HG03575 (cell line): ENCODE measurements around the gene LLPH.
"Not testable (repeated sequence)": the region's sequence is repeated elsewhere in the genome, so short reads cannot be mapped to it uniquely, and the experiment has no call there.

Experiments
- ATAC-seq: cut with Tn5 transposase; IDR thresholded peaks from one replicate; pipeline ENCODE4 v1.9.1; 2021; ENCODE audit not compliant: unreplicated experiment, insufficient number of reproducible peaks, low FRiP score; ENCODE audit errors: extremely low read depth

LLPH gene

DNA sequence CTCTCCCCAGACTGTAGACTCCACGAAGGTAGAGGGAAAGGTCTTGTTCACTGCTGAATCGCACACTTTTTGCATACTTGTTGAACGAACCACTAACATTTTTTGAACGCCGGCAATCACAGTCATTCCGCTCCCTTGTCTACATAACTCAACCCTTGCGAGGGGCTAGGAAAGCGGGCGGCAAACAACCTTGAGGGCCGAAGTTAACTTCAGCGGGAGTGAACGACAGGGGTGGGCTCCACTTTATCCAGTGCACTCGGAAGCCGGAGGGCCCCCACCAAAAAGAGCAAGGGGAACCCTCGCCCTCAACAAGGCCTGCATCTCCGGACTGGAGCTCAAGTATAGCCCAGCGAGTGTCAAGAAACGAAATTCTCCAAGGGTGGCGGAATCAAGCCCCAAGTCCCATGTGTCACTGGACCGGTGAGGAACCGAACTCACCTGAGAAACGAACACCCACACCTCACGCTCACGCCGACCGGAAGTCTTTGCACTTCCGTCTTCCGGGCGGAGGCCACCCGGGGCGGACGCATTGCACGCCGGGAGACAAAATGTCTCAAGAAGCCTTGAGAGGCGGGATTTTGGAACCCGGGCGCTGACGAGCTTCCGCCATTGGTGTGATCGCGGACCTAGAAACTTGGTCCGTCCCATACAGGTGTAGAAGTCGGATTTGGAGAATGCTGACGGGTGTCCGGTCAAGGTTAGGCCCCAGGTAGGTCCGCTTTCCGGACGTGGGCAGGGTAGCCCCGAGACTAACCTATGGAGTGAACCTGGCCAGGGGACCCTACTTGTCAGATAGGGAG, at the start of gene LLPH:
Gene LLPH (minus strand): TSS at position 484 of the 800 bp plus-strand sequence. CDS start 1,644 bp downstream, outside the sequence.
- peak; percentile 69 for ATAC-seq

DNA sequence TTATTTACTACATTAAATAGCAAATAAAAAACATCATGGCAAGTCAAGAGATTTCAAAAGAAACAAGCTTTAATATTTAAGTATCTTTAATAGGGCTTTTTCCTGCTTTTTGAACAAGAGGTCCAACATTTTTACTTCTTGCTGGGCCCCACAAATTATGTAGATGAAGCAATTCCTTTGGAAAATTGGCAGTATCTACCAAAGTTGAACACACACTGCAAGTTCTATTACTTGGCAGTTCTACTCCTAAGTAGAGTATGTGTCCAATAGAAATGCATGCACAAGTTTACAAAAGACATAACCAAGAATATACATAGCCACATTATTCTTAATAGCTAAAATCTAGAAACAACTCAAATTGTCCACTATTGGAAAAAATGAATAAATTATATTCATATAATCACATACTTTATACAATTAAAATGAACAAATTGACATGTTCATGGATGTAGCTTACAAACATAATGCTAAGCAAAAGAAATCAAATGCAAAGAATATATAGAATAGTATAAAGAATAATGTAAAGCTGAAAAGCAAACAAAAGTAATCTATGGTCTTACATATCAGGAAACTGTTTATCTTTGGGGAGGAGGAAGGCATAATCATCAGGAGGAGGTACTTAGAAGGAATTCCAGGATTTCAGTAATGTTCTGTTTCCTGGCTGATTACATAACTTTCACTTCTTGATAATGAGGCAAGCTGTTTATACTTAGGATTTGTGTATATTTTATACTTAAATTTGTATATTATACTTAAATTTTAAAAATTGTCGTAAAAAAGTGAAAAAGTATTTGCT, 45.8 kb upstream of the LLPH start:
- ATAC-seq, result no peak

DNA sequence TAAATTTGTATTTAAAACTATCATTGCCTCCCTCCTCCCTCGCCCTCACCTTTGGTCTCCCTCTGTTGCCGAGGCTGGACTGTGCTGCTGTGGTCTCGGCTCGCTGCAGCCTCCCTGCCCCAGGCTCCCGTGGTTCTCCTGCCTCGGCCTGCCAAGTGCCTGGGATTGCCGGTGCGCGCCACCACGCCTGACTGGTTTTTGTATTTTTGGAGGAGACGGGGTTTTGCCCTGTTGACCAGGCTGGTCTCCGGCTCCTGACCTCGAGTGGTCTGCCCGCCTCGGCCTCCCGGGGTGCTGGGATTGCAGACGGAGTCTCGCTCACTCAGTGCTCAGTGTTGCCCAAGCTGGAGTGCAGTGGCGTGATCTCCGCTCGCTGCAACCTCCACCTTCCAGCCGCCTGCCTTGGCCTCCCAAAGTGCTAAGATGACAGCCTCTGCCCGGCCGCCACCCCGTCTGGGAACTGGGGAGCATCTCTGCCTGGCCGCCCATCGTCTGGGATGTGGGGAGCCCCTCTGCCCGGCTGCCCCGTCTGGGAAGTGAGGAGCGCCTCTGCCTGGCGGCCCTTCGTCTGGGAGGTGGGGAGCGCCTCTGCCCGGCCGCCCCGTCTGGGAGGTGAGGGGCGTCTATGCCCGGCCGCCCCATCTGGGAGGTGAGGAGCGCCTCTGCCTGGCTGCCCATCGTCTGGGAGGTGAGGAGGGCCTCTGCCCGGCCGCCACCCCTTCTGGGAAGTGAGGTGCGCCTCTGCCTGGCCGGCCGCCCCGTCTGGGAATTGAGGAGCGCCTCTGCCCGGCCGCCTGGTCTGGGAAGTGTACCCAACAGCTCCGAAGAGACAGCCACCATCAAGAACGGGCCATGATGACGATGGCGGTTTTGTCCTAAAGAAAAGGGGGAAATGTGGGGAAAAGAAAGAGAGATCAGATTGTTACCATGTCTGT, 44.1 kb upstream of the LLPH start:
- not testable (repeated sequence) for ATAC-seq

DNA sequence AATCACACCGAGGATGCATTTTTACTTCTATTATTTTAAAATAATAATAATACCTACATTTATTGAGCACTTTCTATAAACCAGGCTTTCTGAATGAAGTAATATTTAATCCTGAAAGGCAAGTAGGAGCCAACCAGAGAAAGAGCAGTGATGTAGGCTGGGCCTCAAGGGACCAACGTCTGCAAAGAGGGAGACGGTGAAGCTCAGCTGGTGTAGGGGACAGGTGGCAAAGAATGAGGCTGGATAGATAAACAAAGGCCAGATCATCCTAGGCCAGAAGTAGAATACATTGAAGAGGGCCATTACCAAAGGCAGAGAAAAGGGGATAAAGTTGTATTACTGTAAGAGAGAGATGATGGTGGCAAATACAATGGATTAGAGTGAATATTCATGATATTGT, 40.1 kb upstream of the LLPH start:
- no peak for ATAC-seq

DNA sequence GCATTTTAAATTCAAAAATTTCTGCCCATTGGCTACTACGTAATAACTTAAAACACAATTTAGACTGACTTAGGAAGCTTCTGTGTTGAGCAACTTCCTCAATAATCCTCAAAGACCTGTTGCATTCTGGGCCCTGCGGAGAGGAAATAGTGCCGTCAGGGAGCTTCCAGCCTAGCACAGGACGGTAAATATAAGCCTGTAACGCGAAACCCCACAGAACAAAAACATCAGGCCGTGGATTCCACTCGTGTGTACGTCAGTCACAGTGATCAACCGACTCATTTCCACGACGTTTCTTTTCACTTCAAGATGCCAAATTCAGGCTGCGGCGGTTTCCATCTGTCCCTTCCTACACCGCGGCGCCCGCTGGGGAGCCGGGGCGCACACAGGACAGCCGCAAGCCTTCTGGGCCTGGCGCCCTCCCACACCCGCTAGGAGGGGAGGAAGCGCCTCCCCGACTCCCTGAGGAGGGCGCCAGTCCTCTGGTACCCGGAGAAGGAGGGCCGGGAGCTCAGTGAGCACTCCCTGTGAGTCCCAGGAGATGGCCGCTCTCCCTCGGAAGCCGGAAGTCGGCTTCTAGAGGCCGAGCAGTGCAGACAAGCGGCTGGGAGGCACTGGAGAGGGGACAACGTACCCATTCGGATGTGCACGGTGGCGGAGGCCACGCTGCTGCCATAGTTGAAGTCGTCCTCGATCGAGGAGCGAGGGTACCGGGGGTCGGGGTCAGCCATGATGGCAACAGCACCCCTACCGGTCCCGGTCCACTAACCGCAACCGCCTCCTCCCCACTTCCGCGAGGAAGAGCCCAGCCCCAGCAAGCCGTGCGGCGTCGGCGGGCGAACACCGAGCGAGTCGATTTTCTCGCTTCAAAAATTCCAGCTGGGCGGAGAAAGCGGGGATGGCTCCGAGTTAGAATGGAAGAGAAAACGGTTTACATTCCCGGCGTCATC, 38.9 kb upstream of the LLPH start, which contains the start of gene TMBIM4:
Gene TMBIM4 (minus strand): TSS at position 776 of the 950 bp plus-strand sequence. CDS start 45 bp downstream, at position 731.
- peak; percentile 83 for ATAC-seq

DNA sequence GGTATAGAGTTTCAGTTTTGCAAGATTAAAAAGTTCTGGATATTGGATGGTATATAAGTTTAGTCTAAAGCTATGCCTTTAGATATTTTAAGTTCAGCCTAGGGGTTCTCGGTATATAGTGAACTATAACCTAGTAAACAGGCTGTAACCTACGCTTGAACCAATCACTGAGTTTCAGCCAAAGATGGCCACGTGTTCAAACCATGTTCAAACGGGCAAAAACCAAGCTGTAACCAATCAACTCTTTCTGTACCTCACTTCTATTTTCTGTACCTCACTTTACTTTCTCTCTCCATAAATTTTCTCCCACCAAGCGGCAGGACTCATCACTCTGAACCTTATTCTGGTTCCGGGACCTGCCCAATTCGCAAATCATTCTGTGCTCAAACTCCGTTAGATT, 37.9 kb upstream of the LLPH start:
- no peak for ATAC-seq

DNA sequence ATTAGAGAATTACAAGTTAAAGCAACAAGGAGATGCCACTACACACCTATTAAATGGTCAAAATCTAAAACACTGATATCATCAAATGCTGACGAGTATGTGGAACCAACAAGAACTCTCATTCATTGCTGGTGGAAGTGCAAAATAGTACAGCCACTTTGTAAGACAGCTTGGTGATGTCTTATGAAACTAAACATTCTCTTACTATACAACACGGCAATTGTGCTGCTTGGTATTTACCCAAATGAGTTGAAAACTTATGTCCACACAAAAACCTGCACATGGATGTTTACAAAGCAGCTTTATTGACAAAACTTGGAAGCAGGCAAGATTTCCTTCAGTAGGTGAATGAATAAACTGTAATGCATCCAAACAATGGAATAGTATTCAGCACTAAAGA, 36.0 kb upstream of the LLPH start:
- ATAC-seq, result no peak

DNA sequence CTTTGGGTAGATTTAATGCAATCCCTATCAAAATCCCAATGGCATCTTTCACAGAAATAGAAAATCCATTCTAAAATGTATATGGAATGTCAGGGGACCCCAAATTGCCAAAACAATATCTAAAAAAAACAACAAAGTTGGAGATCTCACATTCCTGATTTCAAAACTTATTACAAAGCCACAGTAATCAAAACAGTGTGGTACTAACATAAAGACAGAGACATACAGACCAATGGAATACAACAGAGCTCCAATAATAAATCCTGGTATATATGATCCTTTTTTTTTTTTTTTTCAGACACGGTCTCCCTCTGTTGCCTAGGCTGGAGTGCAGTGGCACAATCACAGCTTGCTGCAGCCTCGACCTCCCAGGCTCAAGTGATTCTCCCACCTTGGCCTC, 34.6 kb upstream of the LLPH start:
- no peak for ATAC-seq

DNA sequence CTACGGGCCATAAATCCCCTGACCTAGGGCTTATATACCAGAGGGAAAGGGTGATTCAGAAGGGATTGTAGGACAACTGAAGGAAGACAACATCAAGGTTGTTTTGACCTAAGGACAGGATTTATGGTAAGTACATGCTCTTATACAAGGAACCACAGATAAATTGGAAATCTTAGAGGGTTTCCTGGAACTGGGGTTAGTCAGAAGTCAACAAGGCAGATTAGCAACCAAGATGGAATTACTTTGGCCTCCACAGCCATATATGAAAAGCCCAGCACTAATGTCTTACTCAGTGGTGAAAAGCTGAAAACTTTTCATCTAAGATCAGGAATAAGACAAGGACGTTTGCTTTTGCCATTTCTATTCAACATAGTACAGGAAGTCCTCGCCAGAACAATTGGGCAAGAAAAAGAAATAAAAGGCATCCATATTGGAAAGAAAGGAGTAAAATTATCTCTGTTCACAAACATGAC, 33.8 kb upstream of the LLPH start:
- no peak for ATAC-seq

DNA sequence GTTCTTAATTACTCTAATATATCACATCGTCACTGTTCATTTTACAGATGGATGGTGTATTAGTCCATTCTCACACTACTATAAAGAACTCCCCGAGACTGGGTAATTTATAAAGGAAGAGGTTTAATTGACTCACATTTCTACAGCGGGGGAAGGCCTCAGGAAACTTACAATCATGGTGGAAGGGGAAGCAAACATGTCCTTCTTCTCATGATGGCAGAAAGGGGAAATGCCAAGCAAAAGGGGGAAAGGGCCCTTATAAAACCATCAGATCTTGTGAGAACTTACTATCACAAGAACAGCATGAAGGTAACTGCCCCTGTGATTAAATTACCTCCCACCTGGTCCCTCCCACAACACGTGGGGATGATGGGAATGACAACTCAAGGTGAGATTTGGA, 32.7 kb upstream of the LLPH start:
- no peak for ATAC-seq

DNA sequence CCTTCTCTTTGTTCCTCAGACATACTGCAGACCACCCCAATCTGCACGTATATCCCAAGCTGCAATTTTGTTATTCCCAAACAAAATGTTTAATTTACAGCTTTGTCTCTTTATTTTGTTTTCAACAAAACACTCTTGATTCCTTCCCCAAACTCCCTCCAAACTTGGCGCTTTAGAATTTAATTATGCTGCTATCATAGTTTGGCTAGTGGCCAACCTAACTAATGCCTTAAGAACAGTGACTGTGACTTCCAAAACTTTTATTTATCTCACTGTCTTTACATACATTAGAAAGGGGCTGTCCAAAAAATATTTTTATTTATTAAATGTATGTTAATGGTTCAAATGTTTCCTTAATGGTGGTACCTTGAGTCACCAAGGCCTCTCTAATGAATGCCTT, 32.2 kb upstream of the LLPH start:
- ATAC-seq, result no peak

DNA sequence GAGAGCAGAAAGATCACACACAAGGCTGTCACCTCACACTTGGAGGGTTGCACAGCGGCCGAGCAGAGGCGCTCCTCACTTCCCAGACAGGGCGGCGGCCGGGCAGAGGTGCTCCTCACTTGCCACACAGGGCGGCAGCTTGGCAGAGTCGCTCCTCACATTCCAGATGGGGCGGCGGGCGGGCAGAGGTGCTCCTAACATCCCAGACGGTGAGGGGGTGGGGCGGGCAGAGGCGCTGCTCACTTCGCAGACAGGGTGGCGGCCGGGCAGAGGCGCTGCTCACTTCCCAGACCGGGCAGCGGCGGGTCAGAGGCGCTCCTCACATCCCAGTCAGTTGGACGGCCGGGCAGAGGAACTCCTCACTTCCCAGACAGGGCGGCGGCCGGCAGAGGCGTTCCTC, 30.2 kb upstream of the LLPH start:
- ATAC-seq, result no peak

DNA sequence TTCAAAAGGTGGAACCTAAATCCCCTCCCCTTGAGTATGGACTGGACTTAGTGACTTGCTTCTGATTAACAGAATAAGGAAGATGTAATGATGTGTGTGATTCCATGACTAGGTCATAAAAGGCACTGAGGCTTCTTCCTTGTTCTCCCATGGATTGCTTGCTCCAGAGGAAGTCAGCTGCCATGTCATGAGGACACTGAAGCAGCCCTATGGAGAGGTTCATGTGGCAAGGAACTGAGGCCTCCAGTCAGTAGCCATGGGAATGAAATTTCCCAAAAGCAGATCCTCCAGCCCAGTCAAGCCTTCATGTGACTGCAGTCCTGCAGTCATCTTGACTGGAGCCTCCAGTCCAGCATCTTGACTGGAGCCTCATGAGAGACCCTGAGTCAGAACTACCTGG, 28.6 kb upstream of the LLPH start:
- no peak for ATAC-seq

DNA sequence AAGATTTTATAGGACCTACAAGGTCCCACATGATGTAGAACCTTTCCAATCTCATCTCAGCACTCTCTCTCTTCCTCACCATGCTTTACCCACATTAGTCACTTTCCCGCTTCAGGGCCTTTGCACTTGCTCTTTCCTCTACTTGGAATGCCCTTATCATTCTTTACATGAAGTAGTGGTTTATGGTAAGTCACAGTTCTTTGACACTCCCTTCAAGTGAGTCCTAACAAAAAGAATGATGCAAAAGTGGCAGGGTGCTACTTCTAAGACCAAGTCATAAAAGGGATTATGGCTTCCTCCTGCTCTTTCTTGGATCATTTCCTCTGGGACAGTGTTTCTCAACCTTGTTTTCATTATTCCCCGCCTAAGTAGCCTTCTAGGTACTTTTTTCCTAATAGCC, 26.1 kb upstream of the LLPH start:
- no peak for ATAC-seq

DNA sequence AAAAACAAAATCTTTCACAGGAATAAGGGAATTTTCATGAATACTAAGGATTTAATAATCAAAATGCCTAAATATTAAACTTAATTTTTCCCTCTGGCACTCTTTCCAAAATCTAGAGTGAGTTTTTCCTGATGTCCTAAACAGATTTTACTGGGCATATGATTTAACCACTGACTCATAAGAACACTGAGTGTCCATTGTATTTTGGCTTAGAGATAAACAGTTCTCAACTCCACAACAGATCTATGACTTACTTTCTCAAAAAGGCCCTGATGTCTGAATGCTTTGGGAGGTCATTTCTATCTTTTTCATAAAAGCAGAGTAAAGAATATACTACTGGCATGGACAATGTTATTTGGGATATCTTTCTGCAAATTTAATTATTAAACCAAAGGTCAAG, 24.2 kb upstream of the LLPH start:
- ATAC-seq, result no peak

DNA sequence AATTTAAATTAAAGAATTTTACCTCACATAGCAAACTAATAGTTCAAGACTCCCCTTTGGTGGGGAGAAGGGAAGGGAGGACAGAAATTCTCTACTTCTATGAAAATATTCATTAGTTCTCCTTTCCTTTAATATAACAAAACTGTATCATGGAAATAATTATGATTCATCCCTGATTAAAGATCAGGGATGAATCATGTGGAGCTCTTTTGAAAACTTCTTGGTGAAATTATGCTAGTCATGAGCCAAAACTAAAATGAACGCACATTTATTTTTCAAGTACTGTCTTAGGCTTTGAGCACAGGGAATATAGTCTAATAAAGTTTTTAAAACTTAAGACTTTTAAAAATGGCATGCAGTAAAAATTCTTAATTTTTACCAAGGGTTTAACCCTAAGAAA, 22.2 kb upstream of the LLPH start:
- ATAC-seq, result no peak

DNA sequence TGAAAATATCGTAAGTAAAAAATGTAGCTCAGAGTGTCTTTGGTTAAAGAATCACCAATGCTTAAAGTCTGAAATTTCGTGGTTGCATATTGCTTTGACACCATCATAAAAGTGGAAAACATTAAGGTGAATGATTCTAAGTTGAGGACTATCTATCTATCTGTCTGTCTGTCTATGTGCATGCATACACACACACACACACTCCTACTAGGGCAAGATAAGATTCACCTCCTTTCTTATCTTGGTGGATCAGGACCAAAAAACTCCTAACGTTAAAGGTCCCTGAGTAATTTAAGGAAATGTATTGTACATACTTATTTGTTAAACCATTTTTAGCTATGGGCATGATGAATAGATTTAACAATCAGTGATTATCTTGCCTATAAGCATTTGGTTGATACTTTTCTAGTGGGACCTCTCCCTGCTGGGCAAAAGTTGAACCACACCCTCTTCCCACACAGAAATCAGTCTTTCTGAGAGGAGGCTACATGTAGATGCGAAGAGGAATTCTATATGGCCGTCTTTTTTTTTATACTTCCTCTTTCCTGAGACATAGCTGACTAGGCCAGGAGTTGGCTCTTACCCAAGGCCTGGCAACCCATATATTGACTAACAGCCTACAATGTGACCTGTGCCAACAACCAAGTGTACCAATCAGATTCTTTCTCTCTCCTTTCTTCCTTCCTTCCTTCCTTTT, 19.3 kb upstream of the LLPH start:
- no peak for ATAC-seq
